CD14-positive monocyte (primary cell): ENCODE measurements around the gene COL26A1. TPM values are rescaled to one million over a fixed set of nuclear protein-coding genes. Genes with fewer than 3 reads are reported as not detected.

ENCODE experiments used
- DNase-seq, 3 donors: peaks; one replicate each; pipeline ENCODE4 v3.0.0-alpha.2; 2011 to 2022
- H2AFZ ChIP-seq: 2 replicates; pipeline ENCODE4 v1.6.0; 2012; ENCODE audit warnings: mild to moderate bottlenecking, low read depth, low read length, inconsistent platforms; ENCODE audit not compliant: insufficient read depth, poor library complexity, severe bottlenecking
- H3K27ac ChIP-seq, 2 donors: 1 replicate in 1 of 2; 2 replicates in 1 of 2; pipeline ENCODE4 v1.5.1; 2012 to 2013; ENCODE audit warnings: low read length in 2 of 2, control low read depth in 1 of 2, inconsistent platforms in 1 of 2, low read depth in 1 of 2, mild to moderate bottlenecking in 1 of 2
- H3K27me3 ChIP-seq, 2 donors: one replicate each; pipeline versions ENCODE4 v1.6.0 to v1.6.1; 2011 to 2013; ENCODE audit warnings: low read length in 2 of 2; ENCODE audit not compliant: control insufficient read depth in 2 of 2, insufficient read depth in 2 of 2
- H3K36me3 ChIP-seq, 2 donors: replicated peaks in 1 of 2; 1 replicate in 1 of 2; 2 replicates in 1 of 2; pipeline versions ENCODE4 v1.5.1 to v1.6.1; 2012 to 2013; ENCODE audit warnings: low read length in 2 of 2, control low read depth in 1 of 2, inconsistent platforms in 1 of 2, mild to moderate bottlenecking in 1 of 2; ENCODE audit not compliant: insufficient read depth in 2 of 2, control insufficient read depth in 1 of 2
- H3K4me1 ChIP-seq, 2 donors: 1 replicate in 1 of 2; 2 replicates in 1 of 2; pipeline versions ENCODE4 v1.5.1 to v1.6.1; 2012 to 2013; ENCODE audit warnings: low read length in 2 of 2, control low read depth in 1 of 2, inconsistent platforms in 1 of 2, mild to moderate bottlenecking in 1 of 2, moderate library complexity in 1 of 2; ENCODE audit not compliant: insufficient read depth in 2 of 2, control insufficient read depth in 1 of 2
- H3K4me2 ChIP-seq: replicated peaks from 2 replicates; pipeline ENCODE3; 2012; ENCODE audit warnings: low read length, moderate library complexity, mild to moderate bottlenecking; ENCODE audit not compliant: poor library complexity, severe bottlenecking; ENCODE audit errors: extremely low read depth
- H3K4me3 ChIP-seq, 3 experiments: fragments of 200-600 bp in 1 of 3; sonication (generic) in 1 of 3; replicated peaks in 1 of 3; 1 replicate in 2 of 3; 2 replicates in 1 of 3; pipeline ENCODE4 v1.5.1; 2011 to 2013; ENCODE audit warnings: low read length in 3 of 3, mild to moderate bottlenecking in 3 of 3, control low read depth in 2 of 3, low read depth in 2 of 3, inconsistent platforms in 1 of 3, moderate library complexity in 1 of 3
- H3K79me2 ChIP-seq: 2 replicates; pipeline ENCODE4 v1.6.0; 2012; ENCODE audit warnings: mild to moderate bottlenecking, control low read depth, inconsistent platforms, low read length, moderate library complexity; ENCODE audit not compliant: insufficient read depth
- H3K9ac ChIP-seq: 2 replicates; pipeline ENCODE4 v1.6.0; 2017; ENCODE audit warnings: low read length, mild to moderate bottlenecking; ENCODE audit not compliant: insufficient read depth, poor library complexity, severe bottlenecking
- H3K9me3 ChIP-seq, 2 donors: replicated peaks in 1 of 2; 1 replicate in 1 of 2; 2 replicates in 1 of 2; pipeline versions ENCODE4 v1.5.1 to v1.6.1; 2012 to 2013; ENCODE audit warnings: low read length in 2 of 2, control low read depth in 1 of 2; ENCODE audit not compliant: control insufficient read depth in 1 of 2, insufficient read depth in 1 of 2
- H4K20me1 ChIP-seq: 2 replicates; pipeline ENCODE4 v1.6.0; 2012; ENCODE audit warnings: mild to moderate bottlenecking, low read length, control low read depth, moderate library complexity; ENCODE audit not compliant: insufficient read depth
- H3K27ac Mint-ChIP-seq, 7 donors: one replicate each; pipeline ENCODE4 v1.8.0; 2020; ENCODE audit warnings: mild to moderate bottlenecking in 7 of 7, mixed read lengths in 7 of 7, moderate library complexity in 6 of 7, inconsistent platforms in 2 of 7
- H3K27me3 Mint-ChIP-seq, 3 donors: one replicate each; pipeline ENCODE4 v1.8.0; 2021 to 2022; ENCODE audit warnings: low read depth in 3 of 3, mild to moderate bottlenecking in 3 of 3, mixed read lengths in 3 of 3, moderate library complexity in 3 of 3, inconsistent platforms in 1 of 3
- H3K36me3 Mint-ChIP-seq, 2 donors: one replicate each; pipeline ENCODE4 v1.8.0; 2020; ENCODE audit warnings: mixed read lengths in 2 of 2, inconsistent platforms in 1 of 2, mild to moderate bottlenecking in 1 of 2
- H3K4me1 Mint-ChIP-seq: one replicate; pipeline ENCODE4 v1.8.0; 2020; ENCODE audit warnings: mild to moderate bottlenecking, mixed read lengths
- H3K4me3 Mint-ChIP-seq, 2 donors: one replicate each; pipeline ENCODE4 v1.8.0; 2020; ENCODE audit warnings: mild to moderate bottlenecking in 2 of 2, mixed read lengths in 2 of 2, moderate library complexity in 1 of 2
- H3K9me3 Mint-ChIP-seq, 7 donors: one replicate each; pipeline ENCODE4 v1.8.0; 2020 to 2022; ENCODE audit warnings: mixed read lengths in 7 of 7, mild to moderate bottlenecking in 6 of 7, moderate library complexity in 6 of 7, inconsistent platforms in 2 of 7
- CTCF ChIP-seq: fragments of 200-600 bp; IDR thresholded peaks from one replicate; pipeline ENCODE4 v1.8.0; 2022; ENCODE audit warnings: antibody characterized with exemption, mild to moderate bottlenecking
- WGBS: methylation state at CpG from one replicate; pipeline ENCODE4 v1.1.5; 2013; ENCODE audit warnings: missing lambda C conversion rate; ENCODE audit not compliant: insufficient coverage; 5-methylcytosine and 5-hydroxymethylcytosine counted together
- intact Hi-C, 2 donors: fragments of 100-400 bp; cut with micrococcal nuclease; formaldehyde crosslinking; loops; one replicate each; pipeline versions ENCODE4 v1.15.0 to v1.15.1; 2023
- polyA plus RNA-seq, 3 donors: library from polyadenylated mRNA; depleted of rRNA in 1 of 3; unstranded in 2 of 3; stranded (reverse) in 1 of 3; fragments of 300-500 nt in 2 of 3; fragments of >200 nt in 1 of 3; fragmentation: Illumina TruSeq in 2 of 3; gene quantifications; 1 replicate in 2 of 3; 2 replicates in 1 of 3; pipeline ENCODE4 v1.2.3, GENCODE V29; 2012 to 2021
- small RNA-seq: library from RNA; depleted of rRNA; stranded (forward); fragments of <200 nt; gene quantifications from one replicate; pipeline ENCODE3, GENCODE V24; 2012; ENCODE audit warnings: low read depth; ENCODE audit not compliant: insufficient read length

The COL26A1 gene
- polyA plus RNA-seq, 3 donors = not detected

GRCh38 chr7:101605611-101606497, 243.2 kb downstream of the COL26A1 start:
- no peak overlapping the region for H3K4me3 Mint-ChIP-seq
- TF ChIP-seq CTCF = no peak
- H3K27me3 ChIP-seq = no peaks in the 10 kb centered on the region
- no peak overlapping the region for H3K9ac ChIP-seq
- H2AFZ ChIP-seq = no peak overlapping the region
- H3K27me3 Mint-ChIP-seq = peaks cover 0 to 4% (median 1%) of the 10 kb centered on the region in 3 donors
- intact Hi-C loops = loop anchor here in 1 of 2 donors (10.0 kb wide), 1 partner anchor 629 kb away; no protein-coding TSS in a partner anchor
- no peak for DNase-seq
- H3K4me3 ChIP-seq = no peak overlapping the region
- H3K27ac Mint-ChIP-seq = no peak overlapping the region
- H3K36me3 Mint-ChIP-seq = no peaks in the 10 kb centered on the region
- no peak overlapping the region for H3K4me2 ChIP-seq
- no peak overlapping the region for H3K27ac ChIP-seq
- H3K9me3 ChIP-seq = no peaks in the 10 kb centered on the region
- WGBS = 94% methylated on average over 22 of the region's 26 CpGs
- no peaks in the 10 kb centered on the region for H3K36me3 ChIP-seq
- no peaks in the 10 kb centered on the region for H3K4me1 Mint-ChIP-seq
- no peaks in the 10 kb centered on the region for H3K9me3 Mint-ChIP-seq
- H4K20me1 ChIP-seq = no peaks in the 10 kb centered on the region
- no peaks in the 10 kb centered on the region for H3K79me2 ChIP-seq
- H3K4me1 ChIP-seq = no peaks in the 10 kb centered on the region

DNA sequence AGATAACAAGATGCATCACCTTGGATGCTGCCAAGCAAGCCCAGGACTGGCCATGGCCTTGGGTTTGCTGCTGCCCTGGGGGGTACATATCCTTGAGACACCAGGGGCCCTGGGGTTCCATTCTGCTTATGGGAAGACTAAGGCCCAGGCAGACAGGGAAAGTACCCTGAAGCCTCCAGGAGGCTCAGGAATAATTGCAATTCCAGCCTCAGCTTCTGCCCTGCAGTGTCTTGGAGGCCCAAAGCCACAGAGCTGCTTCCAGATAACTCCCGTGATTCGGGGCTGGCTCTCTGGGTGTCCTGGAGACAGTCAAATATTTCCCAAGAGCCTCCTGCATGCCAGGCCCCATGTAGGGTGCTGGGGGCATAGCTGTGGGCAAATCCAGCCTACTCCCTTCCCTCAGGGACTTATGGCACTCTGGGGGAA, 243.8 kb downstream of the COL26A1 start:
- Mint-ChIP-seq H3K4me1 (no peaks in the 10 kb centered on the region), H3K27ac (no peak overlapping the region), H3K36me3 (no peaks in the 10 kb centered on the region), H3K9me3 (no peaks in the 10 kb centered on the region), H3K4me3 (no peak overlapping the region), H3K27me3 (peaks cover 1 to 2% (median 2%) of the 10 kb centered on the region in 3 donors)
- Histone ChIP-seq H2AFZ (no peak overlapping the region), H3K27ac (no peak overlapping the region), H3K27me3 (no peaks in the 10 kb centered on the region), H3K9me3 (no peaks in the 10 kb centered on the region), H4K20me1 (no peaks in the 10 kb centered on the region), H3K4me3 (no peak overlapping the region), H3K4me2 (no peak overlapping the region), H3K79me2 (no peaks in the 10 kb centered on the region), H3K4me1 (no peaks in the 10 kb centered on the region), H3K9ac (no peak overlapping the region), H3K36me3 (no peaks in the 10 kb centered on the region)
- no peak for DNase-seq
- WGBS = no CpG with 5 or more reads among the region's 2 CpGs
- intact Hi-C loops = loop anchor here in 1 of 2 donors (10.0 kb wide), 1 partner anchor 628 kb away; no protein-coding TSS in a partner anchor
- TF ChIP-seq CTCF = no peak

Small RNA genes within 50 kb of the gene (small RNA-seq; reads per million reads assigned to genes)
- gene AC004965.1 = not detected

Other genes starting within 250 kb of the COL26A1 start
- under 1 TPM; 0.07 to 0.21 (median 0.16) TPM for gene SERPINE1, start 235.8 kb upstream of the COL26A1 start, polyA plus RNA-seq
- 10 to 100 TPM; 10.1 to 21.3 (median 10.9) TPM for gene AP1S1, start 208.4 kb upstream of the COL26A1 start, polyA plus RNA-seq
- gene VGF, start 197.3 kb upstream of the COL26A1 start, polyA plus RNA-seq = not detected
- gene NAT16, start 182.6 kb upstream of the COL26A1 start, polyA plus RNA-seq = not detected
- not detected for gene MOGAT3, start 161.8 kb upstream of the COL26A1 start, polyA plus RNA-seq
- 10 to 100 TPM; 26.9 to 70.1 (median 28.1) TPM for gene PLOD3, start 145.3 kb upstream of the COL26A1 start, polyA plus RNA-seq
- gene ZNHIT1, start 144.7 kb upstream of the COL26A1 start, polyA plus RNA-seq = 100 to 1,000 TPM in 1 of 3 donors, 10 to 100 TPM in 2; 29.3 to 109 (median 74.9) TPM
- gene CLDN15, start 125.1 kb upstream of the COL26A1 start, polyA plus RNA-seq = 10 to 100 TPM in 1 of 3 donors, not detected in 2; 19.3 TPM
- gene FIS1, start 117.8 kb upstream of the COL26A1 start, polyA plus RNA-seq = 100 to 1,000 TPM; 152 to 198 (median 195) TPM
- 1 to 10 TPM in 1 of 3 donors, under 1 TPM in 2; 0.59 to 1.5 (median 0.87) TPM for gene IFT22, start 41.1 kb upstream of the COL26A1 start, polyA plus RNA-seq